ENCODE results near the gene EEFSEC.

EEFSEC gene

GRCh38 chr3:128376516-128376915, 223.2 kb downstream of the EEFSEC start:
- no peak for DNase-seq

- no peak for DNase-seq
These were observed 225.5 kb downstream of the EEFSEC start for GRCh38 chr3:128378631-128379347.

GRCh38 chr3:128379367-128380160, 226.3 kb downstream of the EEFSEC start:
- DNase-seq = no peak

- DNase-seq = no peak
These were observed 227.0 kb downstream of the EEFSEC start for GRCh38 chr3:128380295-128380694.

- DNase-seq = no peak
These were observed 227.4 kb downstream of the EEFSEC start for GRCh38 chr3:128380719-128381118.

- no peak for DNase-seq
These were observed 228.3 kb downstream of the EEFSEC start for GRCh38 chr3:128381609-128382008.

GRCh38 chr3:128382221-128382807, 229.0 kb downstream of the EEFSEC start:
- no peak for DNase-seq

- DNase-seq = peak; percentile 2
These were observed 230.3 kb downstream of the EEFSEC start for GRCh38 chr3:128383316-128384235.

GRCh38 chr3:128385080-128385832, 232.0 kb downstream of the EEFSEC start:
- DNase-seq = no peak

GRCh38 chr3:128388932-128389331, 235.7 kb downstream of the EEFSEC start:
- DNase-seq = no peak

GRCh38 chr3:128390867-128391266, 237.6 kb downstream of the EEFSEC start:
- DNase-seq = no peak

- no peak for DNase-seq
These were observed 238.7 kb downstream of the EEFSEC start for GRCh38 chr3:128392021-128392420.

GRCh38 chr3:128392818-128393544, 239.7 kb downstream of the EEFSEC start:
- no peak for DNase-seq

GRCh38 chr3:128394033-128394432, 240.8 kb downstream of the EEFSEC start:
- no peak for DNase-seq

GRCh38 chr3:128395046-128395445, 241.8 kb downstream of the EEFSEC start:
- no peak for DNase-seq

- DNase-seq = no peak
These were observed 242.3 kb downstream of the EEFSEC start for GRCh38 chr3:128395500-128396162.

- DNase-seq = no peak
These were observed 244.2 kb downstream of the EEFSEC start for GRCh38 chr3:128397484-128397883.

- no peak for DNase-seq
These were observed 245.3 kb downstream of the EEFSEC start for GRCh38 chr3:128398586-128398985.

GRCh38 chr3:128399221-128399915, 246.1 kb downstream of the EEFSEC start:
- no peak for DNase-seq

- no peak for DNase-seq
These were observed 247.4 kb downstream of the EEFSEC start for GRCh38 chr3:128400671-128401070.
